K562 (cell line): Measurements from ENCODE around the gene FBXW9. TPM values are rescaled to one million over a fixed set of nuclear protein-coding genes. Genes with fewer than 3 reads are reported as not detected.

ENCODE experiments used
- ATAC-seq: fragments of 200-7000 bp; cut with Tn5 transposase; 3 replicates; pipeline ENCODE4 v1.9.1; 2020; ENCODE audit warnings: moderate library complexity
- BruUV-seq: library from RNA; stranded (reverse); fragments of 400-500 nt; replicated peaks from 2 replicates; lab custom pipeline; 2021; lab: Mats Ljungman, UMichigan
- CTCF ChIA-PET: fragments of 300-600 bp; formaldehyde crosslinking; extraction: SDS; loops from one replicate; lab custom pipeline; 2021; ENCODE audit warnings: low intra/inter-chr PET ratio; lab: Yijun Ruan, JAX
- POLR2A ChIA-PET: fragments of 300-600, 350-650 bp; sonication (Branson Sonifier 250); formaldehyde crosslinking; extraction: SDS; loops from one replicate; lab custom pipeline; 2021; ENCODE audit warnings: antibody characterized with exemption, inconsistent platforms; lab: Yijun Ruan, JAX
- DNase-seq, 4 experiments: peaks; one replicate each; pipeline versions ENCODE4 v3.0.0 to v3.0.0-alpha.2; 2011 to 2018; ENCODE audit warnings: low spot score in 3 of 4, mixed read lengths in 3 of 4; ENCODE audit errors: extremely low read depth in 1 of 4
- FAIRE-seq: peaks from 2 replicates; lab custom pipeline; 2011; peaks lifted over from hg19 to GRCh38; lab: Jason Lieb, UNC
- H2AFZ ChIP-seq: 2 replicates; pipeline ENCODE4 v1.6.0; 2011; ENCODE audit warnings: low read depth, low read length, control low read depth, inconsistent platforms
- H3K27ac ChIP-seq: fragments of 200-600 bp; 3 replicates; pipeline ENCODE4 v1.8.0; 2011; ENCODE audit warnings: low read depth, mild to moderate bottlenecking, control low read depth, inconsistent platforms, low read length, moderate library complexity, mixed read lengths; ENCODE audit errors: extremely low read depth
- H3K27me3 ChIP-seq, 2 experiments: fragments of 300-600 bp in 1 of 2; 2 replicates in 1 of 2; 3 replicates in 1 of 2; pipeline versions ENCODE4 v1.6.0 to v1.8.0; 2011; ENCODE audit warnings: inconsistent platforms in 2 of 2, low read length in 2 of 2, mild to moderate bottlenecking in 1 of 2, mixed read lengths in 1 of 2, moderate library complexity in 1 of 2; ENCODE audit not compliant: control insufficient read depth in 2 of 2, insufficient read depth in 2 of 2
- H3K36me3 ChIP-seq: fragments of 300-600 bp; 3 replicates; pipeline ENCODE4 v1.8.0; 2011; ENCODE audit warnings: mild to moderate bottlenecking, low read length, inconsistent platforms; ENCODE audit not compliant: control insufficient read depth, insufficient read depth
- H3K4me1 ChIP-seq, 2 experiments: fragments of 200-600 bp in 1 of 2; replicated peaks in 1 of 2; 2 replicates in 1 of 2; 3 replicates in 1 of 2; pipeline versions ENCODE4 v1.5.1 to v1.8.0; 2011; ENCODE audit warnings: inconsistent platforms in 2 of 2, low read length in 2 of 2, mild to moderate bottlenecking in 1 of 2, mixed read lengths in 1 of 2, moderate library complexity in 1 of 2; ENCODE audit not compliant: control insufficient read depth in 2 of 2, insufficient read depth in 2 of 2
- H3K4me2 ChIP-seq: 2 replicates; pipeline ENCODE4 v1.6.1; 2011; ENCODE audit warnings: low read length, control low read depth, inconsistent platforms, mixed read lengths; ENCODE audit not compliant: insufficient read depth
- H3K4me3 ChIP-seq: fragments of 200-600 bp; sonication (generic), shearing (Covaris generic); 2 replicates; pipeline ENCODE4 v1.5.1; 2016; ENCODE audit warnings: control low read depth, inconsistent platforms
- H3K79me2 ChIP-seq: fragments of 200-600 bp; 3 replicates; pipeline ENCODE4 v1.8.0; 2011; ENCODE audit warnings: low read length, inconsistent platforms; ENCODE audit not compliant: control insufficient read depth, insufficient read depth
- H3K9ac ChIP-seq, 2 experiments: 2 replicates each; pipeline versions ENCODE4 v1.6.0 to v1.6.1; 2011; ENCODE audit warnings: low read depth in 2 of 2, low read length in 2 of 2, control low read depth in 1 of 2, inconsistent platforms in 1 of 2, mild to moderate bottlenecking in 1 of 2, mixed read lengths in 1 of 2; ENCODE audit not compliant: insufficient read depth in 1 of 2
- H3K9me1 ChIP-seq: one replicate; pipeline ENCODE4 v1.6.0; 2011; ENCODE audit warnings: inconsistent platforms, mild to moderate bottlenecking, low read length, moderate library complexity; ENCODE audit not compliant: control insufficient read depth, insufficient read depth
- H3K9me3 ChIP-seq: replicated peaks from 2 replicates; pipeline ENCODE4 v1.5.1; 2011; ENCODE audit warnings: low read depth, low read length, inconsistent platforms; ENCODE audit not compliant: control insufficient read depth, insufficient read depth
- H4K20me1 ChIP-seq: replicated peaks from 2 replicates; pipeline ENCODE4 v1.6.1; 2011; ENCODE audit warnings: low read length, inconsistent platforms, mixed read lengths; ENCODE audit not compliant: control insufficient read depth, insufficient read depth
- BRF2 ChIP-seq: IDR thresholded peaks from 3 replicates; pipeline ENCODE4 v1.6.1; 2011; ENCODE audit warnings: borderline replicate concordance, mild to moderate bottlenecking; ENCODE audit not compliant: insufficient read length, insufficient read depth
- CREB1 ChIP-seq, 2 experiments: sonication (generic) in 1 of 2; formaldehyde crosslinking in 1 of 2; IDR thresholded peaks; 2 replicates each; pipeline versions ENCODE4 v1.6.1 to v1.8.0; 2012 to 2022; ENCODE audit warnings: inconsistent platforms in 1 of 2, mild to moderate bottlenecking in 1 of 2, missing genetic modification reagents in 1 of 2, moderate library complexity in 1 of 2
- CTCF ChIP-seq, 3 experiments: IDR thresholded peaks in 2 of 3; conservative IDR thresholded peaks in 1 of 3; 2 replicates each; pipeline ENCODE4 v1.5.1; 2011 to 2012; ENCODE audit warnings: low read length in 3 of 3, mild to moderate bottlenecking in 3 of 3, control low read depth in 2 of 3, improper control_type of control experiment in 1 of 3, inconsistent platforms in 1 of 3, low read depth in 1 of 3, mixed read lengths in 1 of 3, moderate library complexity in 1 of 3; ENCODE audit not compliant: insufficient read depth in 2 of 3
- POLR2AphosphoS2 ChIP-seq: IDR thresholded peaks from 2 replicates; pipeline ENCODE4 v1.6.1; 2012; ENCODE audit warnings: low read length, improper control_type of control experiment
- ZKSCAN1 ChIP-seq: fragments of 150-350 bp; IDR thresholded peaks from 2 replicates; pipeline ENCODE4 v1.6.1; 2016; ENCODE audit warnings: low read depth, low read length
- WGBS: fragments of 100-300 bp; shearing (Covaris generic); methylation state at CpG from one replicate; pipeline ENCODE4 v1.1.6; 2016; ENCODE audit warnings: low coverage, mixed read lengths; ENCODE audit not compliant: insufficient coverage; ENCODE audit errors: missing lambda C conversion rate; 5-methylcytosine and 5-hydroxymethylcytosine counted together
- in situ Hi-C: fragments of 300-500 bp; cut with MboI; formaldehyde crosslinking; loops from 4 replicates; pipeline ENCODE4 v1.15.0; 2018; ENCODE audit warnings: inconsistent platforms, mixed read lengths
- intact Hi-C: fragments of 100-400 bp; cut with micrococcal nuclease; formaldehyde crosslinking; loops from 2 replicates; pipeline ENCODE4 v1.14.2; 2022
- polyA plus RNA-seq, 8 experiments: library from polyadenylated mRNA; depleted of rRNA in 4 of 8; stranded (reverse) in 5 of 8; unstranded in 3 of 8; fragments of >200 nt; fragmentation: Nextera tagmentation in 2 of 8; fragmentation: Illumina TruSeq in 1 of 8; extraction: Ambion mirVana in 2 of 8; extraction: Trizol in 1 of 8; gene quantifications; 2 replicates each; pipeline versions ENCODE4 v1.2.1 to v1.2.3, GENCODE V29; 2011 to 2014; ENCODE audit warnings: inconsistent platforms in 1 of 8, missing spikeins in 1 of 8
- total RNA-seq, 7 experiments: library from RNA; depleted of rRNA in 6 of 7; stranded (reverse); fragments of >200 nt in 6 of 7; fragmentation: Illumina TruSeq in 2 of 7; extraction: Trizol in 2 of 7; gene quantifications; 2 replicates each; pipeline versions ENCODE4 v1.2.1 to v1.2.3, GENCODE V29; 2011 to 2021; ENCODE audit warnings: low replicate concordance in 1 of 7
- TF ChIP-seq, protein P1 (sequence below): fragments of 450-650 bp; formaldehyde crosslinking; conservative IDR thresholded peaks from 2 replicates; pipeline ENCODE4 v1.4.0; 2022; ENCODE audit warnings: mild to moderate bottlenecking, missing genetic modification characterization
- TF ChIP-seq, protein P2 (sequence below): fragments of 450-650 bp; formaldehyde crosslinking; IDR thresholded peaks from 2 replicates; pipeline ENCODE4 v1.4.0; 2020; ENCODE audit warnings: mild to moderate bottlenecking, moderate library complexity

Gene FBXW9
- total and polyA plus RNA-seq, 9 of the 15 experiments (the other 6 are each of a cell fraction or from before 2014, with no cell fraction given): 0.23 to 21.7 (median 6.2) TPM

DNA sequence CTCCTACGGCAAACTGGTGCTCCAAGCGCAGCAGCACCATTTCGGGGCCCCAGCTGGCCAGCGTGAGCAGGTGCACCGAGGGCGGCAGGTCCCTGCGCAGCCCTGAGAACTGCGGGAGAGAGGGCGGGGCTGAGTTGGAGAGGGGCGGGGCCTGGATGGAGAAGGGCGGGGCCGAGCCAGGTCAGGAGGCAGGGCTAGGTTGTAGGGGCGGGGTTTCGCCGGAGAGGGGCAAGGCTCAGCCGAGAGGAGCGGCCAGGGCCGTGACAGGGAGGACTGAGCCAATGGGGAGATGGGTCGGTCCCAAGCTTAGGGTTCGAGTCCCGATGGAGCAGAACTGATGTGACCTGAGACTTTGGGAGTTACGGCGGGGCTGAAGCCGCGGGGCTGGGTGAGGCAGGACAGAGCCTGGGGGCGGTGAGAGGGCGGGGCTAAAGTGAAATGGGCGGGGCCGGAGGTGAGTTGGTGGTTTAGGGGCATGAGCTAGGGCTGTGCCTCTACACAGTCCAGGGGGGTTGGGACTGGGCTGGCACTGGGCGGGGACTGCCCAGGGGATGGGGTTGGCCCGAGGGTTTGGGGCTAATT, 48.9 kb downstream of the FBXW9 start:
- Histone ChIP-seq H3K4me2 (peak overlapping the region; percentile 71), H3K9ac (peak overlapping the region in 1 of 2 experiments; percentile 41; a peak in 2 of 4 replicates), H3K4me1 (peaks cover 4 to 27% of the 10 kb centered on the region in 2 experiments; a peak in 4 of 5 replicates), H3K27ac (no peak overlapping the region), H3K27me3 (no peaks in the 10 kb centered on the region), H3K79me2 (no peaks in the 10 kb centered on the region), H2AFZ (peak overlapping the region; percentile 66), H3K36me3 (no peaks in the 10 kb centered on the region; the same call in 2 of the 3 replicates), H4K20me1 (no peaks in the 10 kb centered on the region), H3K4me3 (peak overlapping the region; percentile 48), H3K9me1 (no peaks in the 10 kb centered on the region), H3K9me3 (no peaks in the 10 kb centered on the region)
- FAIRE-seq (peak; percentile 82), DNase-seq (peak; percentile 78 to 94 (median 90)), ATAC-seq (peak; percentile 98)
- intact Hi-C loops (no loop called here), in situ Hi-C loops (no loop called here)
- no TSS peak for BruUV-seq
- 26% methylated on average over 17 of the region's 31 CpGs for WGBS
- ChIA-PET POLR2A (interaction anchor here (0.6 kb wide), 1 partner anchor 25 kb away, joined by 4 read pairs; no protein-coding TSS in a partner anchor), CTCF (interaction anchor here (0.7 kb wide), 1 partner anchor 189 kb away, joined by 3 read pairs; no protein-coding TSS in a partner anchor)
- 0 out of 2 replicates have a peak, but pooled peaks have one; percentile 14 for TF ChIP-seq ZKSCAN1
- TF ChIP-seq CREB1 (IDR thresholded peaks at IDR 0.05): no peak
- no peak for TF ChIP-seq CREB1 (CRISPR knock-in tag; IDR thresholded peaks at IDR 0.05)
- TF ChIP-seq BRF2: no peak
- TF ChIP-seq POLR2AphosphoS2: 0 out of 2 replicates have a peak, but pooled peaks have one; percentile 24
- TF ChIP-seq, protein P1, sequence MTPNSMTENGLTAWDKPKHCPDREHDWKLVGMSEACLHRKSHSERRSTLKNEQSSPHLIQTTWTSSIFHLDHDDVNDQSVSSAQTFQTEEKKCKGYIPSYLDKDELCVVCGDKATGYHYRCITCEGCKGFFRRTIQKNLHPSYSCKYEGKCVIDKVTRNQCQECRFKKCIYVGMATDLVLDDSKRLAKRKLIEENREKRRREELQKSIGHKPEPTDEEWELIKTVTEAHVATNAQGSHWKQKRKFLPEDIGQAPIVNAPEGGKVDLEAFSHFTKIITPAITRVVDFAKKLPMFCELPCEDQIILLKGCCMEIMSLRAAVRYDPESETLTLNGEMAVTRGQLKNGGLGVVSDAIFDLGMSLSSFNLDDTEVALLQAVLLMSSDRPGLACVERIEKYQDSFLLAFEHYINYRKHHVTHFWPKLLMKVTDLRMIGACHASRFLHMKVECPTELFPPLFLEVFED (CRISPR knock-in tag): no peak
- TF ChIP-seq, protein P2, sequence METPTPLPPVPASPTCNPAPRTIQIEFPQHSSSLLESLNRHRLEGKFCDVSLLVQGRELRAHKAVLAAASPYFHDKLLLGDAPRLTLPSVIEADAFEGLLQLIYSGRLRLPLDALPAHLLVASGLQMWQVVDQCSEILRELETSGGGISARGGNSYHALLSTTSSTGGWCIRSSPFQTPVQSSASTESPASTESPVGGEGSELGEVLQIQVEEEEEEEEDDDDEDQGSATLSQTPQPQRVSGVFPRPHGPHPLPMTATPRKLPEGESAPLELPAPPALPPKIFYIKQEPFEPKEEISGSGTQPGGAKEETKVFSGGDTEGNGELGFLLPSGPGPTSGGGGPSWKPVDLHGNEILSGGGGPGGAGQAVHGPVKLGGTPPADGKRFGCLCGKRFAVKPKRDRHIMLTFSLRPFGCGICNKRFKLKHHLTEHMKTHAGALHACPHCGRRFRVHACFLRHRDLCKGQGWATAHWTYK (CRISPR knock-in tag): no peak
- TF ChIP-seq CTCF (IDR thresholded peaks at IDR 0.05 in 2 of 3, conservative IDR thresholded peaks at IDR 0.05 in 1 of 3; ENCODE audit: insufficient read depth in 2 of 3, low read depth in 1 of 3, low read length in 3 of 3): 0 out of 6 replicates have a peak, but pooled peaks of 1 of the 3 experiments have one; percentile 22
